Fibroblast of skin of scalp (primary cell): ENCODE data around the gene TNIK.
"Not testable (repeated sequence)": the region's sequence is repeated elsewhere in the genome, so short reads cannot be mapped to it uniquely, and the experiment has no call there.

Source experiments
- DNase-seq: peaks from one replicate; pipeline ENCODE4 v3.0.0-alpha.2; 2013

The TNIK gene

DNA sequence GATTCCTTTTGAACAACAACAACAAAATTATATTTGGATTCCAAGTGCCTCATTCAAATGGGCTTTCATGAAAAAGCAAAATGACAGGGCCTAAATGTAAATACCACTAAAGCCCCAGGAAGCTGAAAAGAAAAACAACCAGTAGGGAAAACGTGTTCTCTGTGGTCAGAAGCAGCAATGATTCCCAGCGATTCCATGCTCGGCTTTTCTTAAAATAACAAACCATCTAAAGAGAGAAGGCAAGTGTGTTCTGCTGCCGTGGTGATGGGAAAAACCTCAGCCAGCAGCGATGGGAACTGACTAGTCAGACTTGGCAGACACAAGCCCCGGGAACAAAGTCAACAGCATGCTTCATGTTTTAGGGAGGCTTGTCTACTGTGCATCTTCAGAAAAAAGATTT is 153.6 kb downstream of the TNIK start:
- DNase-seq = peak; percentile 99

DNA sequence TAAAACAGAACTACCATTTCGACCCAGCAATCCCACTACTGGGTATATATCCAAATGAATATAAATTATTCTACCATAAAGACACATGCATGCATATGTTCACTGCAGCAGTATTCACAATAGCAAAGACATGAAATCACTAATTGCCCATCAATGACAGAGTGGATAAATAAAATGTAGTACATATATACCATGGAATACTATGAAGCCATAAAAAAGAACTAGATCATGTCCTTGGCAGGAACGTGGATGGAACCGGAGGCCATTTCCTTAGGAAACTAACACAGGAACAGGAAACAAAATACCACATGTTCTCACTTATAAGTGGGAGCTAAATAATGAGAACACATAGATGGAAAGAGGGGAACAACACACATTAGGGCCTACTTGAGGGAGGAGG is 154.4 kb downstream of the TNIK start:
- not testable (repeated sequence) for DNase-seq

DNA sequence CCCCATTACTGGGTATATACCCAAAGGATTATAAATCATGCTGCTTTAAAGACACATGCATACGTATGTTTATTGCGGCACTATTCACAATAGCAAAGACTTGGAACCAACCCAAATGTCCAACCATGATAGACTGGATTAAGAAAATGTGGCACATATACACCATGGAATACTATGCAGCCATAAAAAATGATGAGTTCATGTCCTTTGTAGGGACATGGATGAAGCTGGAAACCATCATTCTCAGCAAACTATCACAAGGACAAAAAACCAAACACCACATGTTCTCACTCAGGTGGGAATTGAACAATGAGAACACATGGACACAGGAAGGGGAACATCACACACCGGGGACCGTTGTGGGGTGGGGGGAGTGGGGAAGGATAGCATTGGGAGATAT is 155.7 kb downstream of the TNIK start:
- not testable (repeated sequence) for DNase-seq

DNA sequence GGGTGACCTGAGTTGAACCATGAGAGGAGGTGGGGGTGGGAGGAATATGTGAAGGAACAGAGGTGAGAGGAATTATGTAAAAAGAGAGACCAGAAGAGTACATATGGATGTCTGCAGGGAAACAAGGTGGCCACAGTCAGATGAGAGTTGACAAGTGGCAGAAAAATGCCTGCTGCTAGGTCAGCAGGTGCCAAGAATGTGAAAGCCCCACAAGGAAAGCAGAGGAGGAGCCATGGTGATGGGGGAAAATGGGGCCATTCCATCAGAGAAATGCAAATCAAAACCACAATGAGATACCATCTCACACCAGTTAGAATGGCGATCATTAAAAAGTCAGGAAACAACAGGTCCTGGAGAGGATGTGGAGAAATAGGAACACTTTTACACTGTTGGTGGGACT is 156.2 kb downstream of the TNIK start:
- DNase-seq = not testable (repeated sequence)

DNA sequence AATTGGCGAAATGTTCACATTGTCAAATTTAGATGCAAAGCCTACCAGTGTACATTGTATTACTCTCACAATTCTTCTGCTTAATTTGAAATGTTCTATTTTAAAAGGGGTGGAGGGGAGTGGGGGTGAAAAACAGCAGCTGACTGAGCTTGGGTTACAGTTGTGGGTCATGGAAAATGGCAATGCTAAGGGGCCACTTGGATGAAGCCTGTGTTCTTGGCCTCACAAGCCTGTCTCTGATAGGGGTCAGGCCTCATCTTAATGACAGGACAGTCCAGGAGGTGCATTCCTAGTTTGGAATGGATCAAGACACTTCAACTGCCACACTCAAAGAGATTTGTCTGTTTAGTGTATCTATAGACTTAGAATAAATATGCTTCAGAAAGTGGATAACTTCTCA is 158.2 kb downstream of the TNIK start:
- no peak for DNase-seq

DNA sequence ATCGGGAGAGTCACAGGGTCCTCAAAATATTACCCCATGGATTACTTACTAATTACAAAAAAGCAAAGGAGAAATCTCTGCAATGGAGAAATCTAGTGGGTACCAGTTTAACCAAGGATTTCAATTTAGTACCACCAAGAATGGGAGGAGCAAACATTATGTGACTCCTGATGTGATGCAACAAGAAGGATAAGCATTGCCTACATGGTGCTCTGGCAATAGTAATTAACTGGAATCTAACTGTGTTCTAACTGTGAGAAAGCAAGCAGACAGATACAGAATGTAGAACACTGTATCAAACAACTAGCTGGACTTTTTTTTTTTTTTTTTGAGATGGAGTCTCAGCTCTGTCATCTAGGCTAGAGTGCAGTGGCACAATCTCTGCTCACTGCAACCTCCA is 159.2 kb downstream of the TNIK start:
- DNase-seq = no peak

DNA sequence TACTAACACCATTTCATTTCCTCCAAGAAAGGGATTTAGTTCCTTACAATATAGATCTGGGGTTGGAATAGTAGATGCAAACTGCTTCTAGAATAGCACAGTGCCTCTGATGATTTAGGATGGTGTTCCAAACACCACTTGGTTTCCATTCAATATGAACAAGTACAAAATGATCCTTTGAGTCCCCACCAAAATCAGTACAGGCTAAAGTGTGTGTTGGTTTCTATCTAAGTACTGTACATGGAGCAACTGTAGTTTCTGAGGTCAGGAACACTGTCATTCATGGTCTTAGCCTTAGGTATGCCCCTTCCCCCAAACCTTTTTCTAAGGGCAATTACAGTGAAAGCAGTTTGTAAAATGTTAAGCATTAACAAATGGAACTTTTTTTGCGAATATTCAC is 162.3 kb downstream of the TNIK start:
- no peak for DNase-seq

DNA sequence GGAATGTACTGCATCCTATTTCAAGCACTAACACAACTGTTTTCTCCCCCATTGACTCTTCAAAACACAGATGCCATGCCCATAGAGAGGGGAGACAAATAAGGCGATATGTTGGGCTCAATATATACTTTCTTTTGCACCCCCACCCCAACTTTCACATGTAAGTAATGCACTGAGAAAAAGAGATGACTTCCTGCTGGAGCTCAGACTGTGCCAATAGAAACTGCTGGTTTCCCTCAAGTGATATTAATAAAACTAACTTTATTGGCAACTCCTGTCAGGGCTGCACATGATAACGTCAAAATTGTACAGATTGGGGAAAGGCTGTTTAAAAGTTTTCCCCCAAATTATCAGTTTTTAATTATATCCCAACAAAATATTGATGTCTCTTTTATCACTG is 163.0 kb downstream of the TNIK start:
- no peak for DNase-seq

DNA sequence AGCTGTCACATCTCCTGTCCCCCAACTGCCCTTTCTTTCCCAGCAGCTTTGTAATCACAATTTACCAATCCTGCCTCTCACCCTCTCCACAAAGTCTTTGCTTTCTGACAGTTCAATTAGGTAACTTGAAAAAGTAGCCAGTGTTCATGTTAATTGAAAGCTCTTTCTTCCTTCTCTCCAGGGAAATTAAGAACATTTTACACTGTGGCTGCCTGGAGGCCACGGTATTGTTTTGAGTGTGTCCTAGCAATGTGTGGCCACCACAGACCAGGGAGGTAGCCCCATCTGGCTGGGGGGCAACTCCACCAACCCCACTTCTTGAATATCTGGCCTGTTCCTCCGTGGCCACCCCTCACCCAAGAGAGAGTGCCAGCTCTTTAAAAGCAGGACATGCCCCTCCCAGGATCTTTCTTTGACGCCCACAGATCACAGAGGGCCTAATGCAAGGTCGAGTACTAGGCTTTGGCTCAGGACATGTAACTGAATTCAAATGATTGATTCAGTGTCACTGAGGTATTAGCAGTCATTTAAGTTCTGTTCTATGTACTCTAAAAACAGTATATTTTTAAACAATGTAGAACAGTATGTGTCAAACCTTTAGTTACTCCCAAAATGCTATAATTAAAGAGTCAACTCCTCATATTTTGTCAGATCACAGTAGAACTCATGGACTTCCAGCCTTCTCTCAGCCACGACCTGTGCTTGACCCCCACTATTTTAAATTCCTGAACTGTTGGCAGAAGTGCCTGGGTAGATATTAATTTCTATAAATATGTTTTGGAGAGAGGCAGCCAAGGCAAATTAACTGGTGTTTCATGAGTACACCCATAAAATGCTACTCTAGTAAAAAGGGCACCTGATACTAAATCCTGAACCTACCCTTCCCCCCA is 164.5 kb downstream of the TNIK start:
- DNase-seq = no peak

DNA sequence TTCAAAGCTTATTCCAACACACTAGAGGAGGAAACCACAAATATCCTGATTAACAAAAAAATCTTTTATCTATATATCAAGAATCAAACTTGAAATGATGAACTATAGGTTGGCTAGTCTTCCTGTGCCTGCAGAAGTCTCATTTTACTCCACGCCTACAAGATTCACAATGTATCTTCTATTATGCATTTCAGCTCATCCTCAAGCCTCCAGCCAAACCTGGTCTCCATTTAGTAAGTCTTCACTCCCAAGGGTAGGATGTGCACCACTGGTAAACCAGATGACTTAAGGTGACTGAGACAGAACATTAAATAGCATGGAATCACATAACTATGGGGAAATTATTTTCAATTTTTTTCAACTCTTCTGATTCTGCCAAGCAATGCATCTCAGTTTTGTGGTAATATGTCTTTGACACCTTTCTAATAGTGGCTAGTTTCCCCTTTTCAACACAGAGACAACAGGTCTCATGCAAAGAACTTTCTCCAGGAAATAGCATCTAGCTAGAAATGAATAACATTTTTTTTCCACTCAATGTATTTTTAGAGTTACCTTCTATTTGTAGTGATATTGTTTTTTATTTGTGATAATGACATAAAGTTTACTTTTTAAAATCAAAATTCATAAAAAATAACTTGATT is 166.9 kb downstream of the TNIK start:
- no peak for DNase-seq

DNA sequence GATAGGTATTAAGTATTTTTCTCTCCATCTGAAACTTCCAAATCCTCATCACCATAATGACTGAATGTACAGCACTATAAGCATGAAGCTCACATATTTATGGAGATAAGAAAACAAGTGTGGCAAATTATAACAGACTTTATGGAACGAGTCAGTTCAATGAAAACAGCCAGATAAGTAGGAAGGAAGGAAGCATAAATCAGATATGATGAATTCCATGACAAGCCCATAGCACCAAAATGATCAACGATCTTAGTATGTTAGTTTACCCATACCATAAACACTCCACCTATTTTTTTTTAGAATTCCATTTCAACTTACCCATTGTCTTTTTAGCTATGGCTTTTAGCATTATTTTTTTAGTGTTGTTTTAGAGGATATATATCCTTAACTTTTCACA is 169.5 kb downstream of the TNIK start:
- no peak for DNase-seq

DNA sequence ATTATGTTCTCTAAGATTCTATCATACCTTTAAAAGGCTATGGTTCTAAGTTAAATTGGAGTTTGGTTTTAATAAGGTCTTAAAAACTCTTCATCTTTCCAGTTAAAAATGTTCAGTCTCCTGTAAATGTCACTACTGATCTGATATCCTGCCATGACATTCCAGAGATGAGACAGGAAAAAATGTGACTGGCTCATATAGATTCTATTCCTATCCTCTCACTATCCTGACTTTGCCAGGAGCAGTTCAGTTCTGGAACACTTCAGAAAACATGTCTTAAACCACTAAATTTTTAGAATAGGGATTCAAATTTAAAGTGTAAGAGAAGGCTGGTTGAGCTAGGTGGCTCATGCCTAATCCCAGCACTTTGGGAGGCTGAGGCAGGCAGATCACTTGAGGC is 170.9 kb downstream of the TNIK start:
- no peak for DNase-seq

DNA sequence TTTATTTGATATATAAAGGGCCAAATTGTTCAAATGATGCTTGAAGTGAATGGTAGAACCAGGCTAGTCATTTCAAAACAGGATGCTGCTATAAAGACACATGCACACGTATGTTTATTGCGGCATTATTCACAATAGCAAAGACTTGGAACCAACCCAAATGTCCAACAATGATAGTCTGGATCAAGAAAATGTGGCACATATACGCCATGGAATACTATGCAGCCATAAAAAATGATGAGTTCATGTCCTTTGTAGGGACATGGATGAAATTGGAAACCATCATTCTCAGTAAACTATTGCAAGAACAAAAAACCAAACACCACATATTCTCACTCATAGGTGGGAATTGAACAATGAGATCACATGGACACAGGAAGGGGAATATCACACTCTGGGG is 172.4 kb downstream of the TNIK start:
- DNase-seq = not testable (repeated sequence)

DNA sequence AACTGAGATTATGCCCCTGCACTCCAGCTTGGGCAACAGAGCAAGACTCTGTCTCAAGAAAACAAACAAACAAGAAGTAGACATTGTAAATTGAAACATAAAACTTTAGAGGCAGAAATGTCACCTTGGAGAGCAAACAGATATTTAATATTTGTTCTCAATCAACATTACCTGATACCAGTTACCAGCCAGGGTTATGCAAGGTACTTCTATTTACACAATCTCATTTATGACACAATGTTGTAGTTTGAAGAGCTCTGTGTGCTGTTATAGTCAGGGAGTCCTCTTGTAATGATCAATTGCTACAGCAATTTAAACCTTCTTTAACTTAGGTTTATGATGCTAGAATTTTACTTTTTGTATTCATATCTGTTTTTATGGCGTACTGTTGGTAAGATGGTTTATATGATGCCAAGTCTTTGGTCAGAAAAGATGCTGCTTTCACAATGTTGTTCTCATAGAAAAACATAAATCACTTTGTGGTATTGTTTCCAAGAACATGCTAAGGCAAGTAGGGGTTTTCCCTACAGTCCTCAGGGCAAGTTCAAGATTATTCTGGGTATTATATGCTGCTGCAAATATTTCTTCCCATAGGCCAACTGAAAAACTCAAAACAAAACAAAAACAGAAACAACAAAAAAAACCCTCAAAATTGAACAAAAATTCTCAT is 173.5 kb downstream of the TNIK start:
- no peak for DNase-seq

DNA sequence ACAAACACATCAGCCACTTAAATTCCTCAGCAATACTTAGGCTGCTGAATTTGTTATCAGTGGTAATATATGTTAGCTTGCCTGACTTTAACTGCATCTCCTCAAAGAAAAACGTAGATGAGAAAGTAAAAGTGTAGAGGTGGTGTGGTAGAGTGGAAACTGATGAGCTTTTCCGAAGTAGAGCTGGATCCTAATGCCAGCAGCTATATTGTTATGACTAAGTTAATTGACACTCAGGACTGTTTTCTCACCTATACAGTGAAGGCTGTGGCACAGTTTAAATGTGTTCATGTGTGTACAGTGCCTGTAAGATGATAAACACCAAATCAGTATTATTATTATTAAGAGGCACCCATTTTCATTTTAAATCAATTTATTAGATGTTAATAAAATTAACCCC is 174.9 kb downstream of the TNIK start:
- no peak for DNase-seq

DNA sequence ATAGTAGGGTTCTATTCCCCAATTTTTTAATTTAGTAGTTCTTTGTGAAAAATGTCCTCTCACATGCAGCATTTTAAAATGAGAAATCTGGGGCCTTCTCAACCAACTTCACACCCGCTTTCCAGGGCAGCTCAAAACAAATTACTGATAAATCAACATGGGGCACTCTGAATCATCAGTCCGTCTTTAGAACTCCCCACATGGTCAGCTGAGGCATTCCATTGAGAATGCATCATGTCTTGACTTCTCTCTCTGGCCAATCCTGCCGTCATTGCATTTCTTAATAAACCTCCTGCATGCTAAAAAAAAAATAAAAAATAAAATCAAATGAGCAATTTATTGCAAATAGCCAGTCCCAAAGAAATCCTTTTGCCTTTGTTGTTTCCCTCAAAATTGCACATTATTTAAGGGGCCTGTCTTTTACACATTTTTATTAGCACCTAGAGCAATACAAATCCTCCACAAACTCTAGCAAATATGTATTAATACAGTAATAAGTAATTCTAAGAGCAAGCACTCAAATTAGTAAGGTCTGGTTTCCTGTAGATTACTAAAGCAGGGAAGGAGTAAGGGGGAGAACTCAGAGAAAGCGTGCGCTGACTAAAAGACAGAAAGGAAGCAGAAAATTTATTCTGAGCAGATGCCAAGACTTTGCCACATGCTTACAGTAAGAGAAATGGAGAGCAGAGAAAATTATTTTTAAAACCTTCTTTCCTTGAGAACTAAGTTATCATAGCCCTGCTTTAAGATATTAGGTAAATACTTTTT is 175.7 kb downstream of the TNIK start:
- DNase-seq = peak; percentile 95

DNA sequence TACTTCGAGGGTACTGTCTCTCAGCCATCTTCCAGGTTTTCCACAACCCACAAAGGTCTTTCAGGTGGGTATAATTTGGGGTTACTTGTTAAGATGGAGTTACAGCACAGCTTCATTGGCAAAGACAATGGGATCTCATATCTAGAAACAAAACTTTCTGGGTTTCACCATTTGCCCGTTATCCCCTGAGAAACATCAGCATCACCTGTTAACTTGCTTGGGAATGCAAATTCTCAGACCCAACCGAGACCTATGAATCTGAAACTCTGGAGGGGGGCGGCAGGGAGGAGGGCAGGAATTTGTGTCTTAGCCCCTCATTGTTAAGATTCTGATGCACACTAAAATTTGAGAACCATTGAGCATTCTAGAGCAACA is 176.4 kb downstream of the TNIK start:
- DNase-seq = no peak

DNA sequence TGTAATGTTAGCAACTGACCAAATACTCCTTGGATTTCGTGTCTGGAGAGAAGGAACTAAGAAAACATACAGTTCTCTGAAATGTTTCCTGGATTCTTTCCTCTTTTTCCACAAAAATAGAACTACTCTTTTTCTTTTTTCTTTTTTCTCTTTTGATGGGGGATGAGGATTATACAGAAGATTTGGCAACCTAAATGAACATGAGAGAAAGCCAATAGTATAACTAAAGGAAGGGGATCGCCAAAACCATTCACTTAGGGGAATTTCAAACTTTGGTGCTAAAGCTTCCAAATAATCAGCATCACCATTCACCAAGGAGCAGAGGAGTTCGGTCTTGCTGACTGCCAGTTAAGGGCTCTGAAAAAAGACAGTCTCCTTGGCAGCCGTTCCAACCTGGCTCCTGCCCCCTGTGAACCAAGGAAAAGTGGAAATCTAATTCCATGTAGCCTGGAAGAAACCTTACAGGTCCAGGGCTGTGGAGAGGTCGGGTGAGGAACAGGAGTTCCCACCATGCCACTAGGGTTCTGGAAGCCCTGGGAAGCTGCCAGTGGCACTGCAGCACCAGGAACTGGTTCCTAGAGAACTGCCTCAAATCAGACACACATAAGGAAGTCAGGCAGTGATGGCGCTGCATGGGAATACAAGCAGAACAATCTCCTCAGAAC is 176.9 kb downstream of the TNIK start:
- DNase-seq = no peak

DNA sequence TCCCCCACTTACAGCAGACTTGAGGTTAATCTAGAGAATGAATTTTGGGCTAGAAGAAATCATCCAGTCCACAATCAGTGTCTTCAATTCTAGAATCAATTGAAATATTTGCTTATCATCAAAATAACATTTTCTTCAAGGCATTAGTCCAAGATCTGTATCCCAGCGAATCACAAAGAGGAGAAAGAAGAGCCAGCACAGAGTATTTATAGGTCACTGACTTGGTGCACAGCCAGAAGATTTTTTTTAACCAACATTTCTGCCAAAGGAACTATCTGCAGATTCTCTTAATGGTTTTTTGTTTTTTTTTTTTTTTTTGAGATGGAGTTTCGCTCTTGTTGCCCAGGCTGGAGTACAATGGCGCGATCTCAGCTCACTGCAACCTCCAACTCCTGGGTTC is 178.2 kb downstream of the TNIK start:
- DNase-seq = peak; percentile 80

DNA sequence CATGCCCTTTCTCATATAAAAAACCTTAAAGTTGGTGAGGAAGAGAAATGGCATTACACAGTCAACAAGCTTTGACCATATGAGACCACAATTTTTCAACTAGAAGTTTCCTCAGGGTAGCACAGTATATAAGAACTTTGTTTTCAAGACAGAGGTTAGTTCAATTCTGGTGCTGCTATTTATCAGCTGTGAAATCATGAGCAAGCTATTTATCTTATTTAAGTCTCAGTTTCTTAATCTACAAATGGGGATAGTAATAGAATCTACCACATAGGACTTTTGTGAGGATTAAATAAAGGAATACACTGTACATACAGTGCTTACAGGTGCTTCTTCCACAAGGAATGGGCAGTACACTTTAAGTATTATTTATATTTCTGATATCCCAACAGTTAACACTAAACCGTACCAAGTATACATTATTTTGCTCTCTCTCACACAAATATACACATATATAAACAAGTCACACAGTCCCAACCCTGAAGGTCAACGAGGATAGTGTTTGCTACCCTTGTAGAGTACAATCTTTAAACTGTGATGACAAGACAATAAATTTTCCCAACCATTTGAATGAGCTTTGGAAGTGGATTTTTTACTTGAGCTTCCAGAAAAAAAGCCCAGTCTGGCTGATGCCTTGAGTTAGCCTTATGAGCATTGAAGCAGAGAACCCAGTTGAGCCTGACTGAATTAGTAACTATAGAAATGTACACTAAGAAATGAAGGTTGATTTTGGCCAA is 178.8 kb downstream of the TNIK start:
- DNase-seq = no peak

DNA sequence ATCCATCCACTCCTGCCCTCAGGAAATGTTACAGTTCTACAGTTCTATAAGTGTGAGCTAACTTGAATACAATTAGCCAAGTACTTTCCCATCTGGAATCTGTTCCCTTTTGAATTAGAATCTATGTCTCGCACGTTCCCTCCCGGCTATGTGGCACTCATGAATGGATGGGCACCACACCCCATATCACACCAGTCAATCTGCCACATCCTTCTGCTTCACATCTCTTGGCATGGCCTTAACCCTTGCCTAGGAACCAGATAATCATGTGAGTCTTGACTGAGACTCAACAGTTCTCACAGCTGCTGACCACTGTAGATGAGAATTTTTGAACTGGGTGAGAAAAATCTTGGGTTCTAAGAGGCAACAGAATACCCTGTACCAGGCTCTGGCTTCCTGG is 180.2 kb downstream of the TNIK start:
- no peak for DNase-seq

DNA sequence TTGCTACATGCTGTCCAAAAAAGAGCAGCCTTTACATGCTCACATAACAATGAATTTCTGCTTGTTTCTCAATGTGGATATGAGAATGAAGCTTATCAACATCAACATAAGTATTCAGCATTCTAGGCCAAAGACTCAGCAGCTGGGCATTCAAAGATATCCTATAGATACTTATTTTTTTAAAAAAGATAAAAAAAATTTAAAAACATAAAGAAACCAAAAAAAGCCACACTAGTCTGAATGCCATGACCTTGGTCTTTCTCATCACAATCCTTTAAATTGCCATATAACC is 182.0 kb downstream of the TNIK start:
- no peak for DNase-seq
